ENCODE results near the gene CAMTA1. TPM values are rescaled to one million over a fixed set of nuclear protein-coding genes. Genes with fewer than 3 reads are reported as not detected.

Gene CAMTA1
- total RNA-seq, 1 donor from 2014 or later, result 63.8 TPM

DNA sequence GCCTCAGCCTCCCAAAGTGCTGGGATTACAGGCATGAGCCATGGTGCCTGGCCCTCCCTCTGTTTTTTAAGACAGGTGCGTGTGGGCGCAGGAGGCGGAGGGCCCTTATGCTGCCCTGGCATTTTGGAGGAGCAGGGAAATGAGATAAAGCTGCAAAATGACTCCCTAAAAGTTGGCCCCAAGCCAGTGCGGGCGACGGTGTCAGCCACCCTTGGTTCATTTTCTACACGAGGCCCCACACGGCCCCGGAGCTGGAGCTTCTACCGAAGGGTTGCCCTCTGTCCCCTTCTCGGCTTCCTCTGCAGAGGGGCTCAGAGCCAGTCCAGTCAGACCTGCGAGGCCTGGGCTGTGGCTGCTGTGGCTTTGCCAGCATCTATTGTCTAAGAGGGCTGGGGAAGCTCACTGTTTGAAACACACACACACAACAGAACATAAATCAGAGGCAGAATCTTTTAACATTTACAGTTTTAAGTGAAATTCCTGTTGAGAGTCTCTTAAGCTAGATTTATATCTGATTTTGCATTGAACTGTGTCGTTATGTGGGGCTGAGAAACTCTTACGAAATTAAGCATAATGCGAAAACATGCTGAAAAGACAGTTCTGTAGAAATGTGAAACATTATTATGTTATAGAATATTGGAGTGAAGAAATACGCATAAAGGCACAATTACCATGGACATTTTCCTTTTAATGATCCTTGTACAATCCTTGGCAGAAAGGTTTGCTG lies 255.9 kb downstream of the CAMTA1 start:
- Mint-ChIP-seq H3K4me1 (ENCODE audit: low read depth) (peaks cover 2% of the 10 kb centered on the region), H3K4me3 (ENCODE audit: unreplicated experiment) (no peak overlapping the region), H3K9me3 (ENCODE audit: low read depth) (no peaks in the 10 kb centered on the region), H3K27ac (ENCODE audit: unreplicated experiment) (no peak overlapping the region), H3K36me3 (ENCODE audit: low read depth) (no peaks in the 10 kb centered on the region), H3K27me3 (ENCODE audit: low read depth) (peaks cover 3% of the 10 kb centered on the region)
- DNase-seq (ENCODE audit: low spot score), result no peak
- TF ChIP-seq, protein P1, sequence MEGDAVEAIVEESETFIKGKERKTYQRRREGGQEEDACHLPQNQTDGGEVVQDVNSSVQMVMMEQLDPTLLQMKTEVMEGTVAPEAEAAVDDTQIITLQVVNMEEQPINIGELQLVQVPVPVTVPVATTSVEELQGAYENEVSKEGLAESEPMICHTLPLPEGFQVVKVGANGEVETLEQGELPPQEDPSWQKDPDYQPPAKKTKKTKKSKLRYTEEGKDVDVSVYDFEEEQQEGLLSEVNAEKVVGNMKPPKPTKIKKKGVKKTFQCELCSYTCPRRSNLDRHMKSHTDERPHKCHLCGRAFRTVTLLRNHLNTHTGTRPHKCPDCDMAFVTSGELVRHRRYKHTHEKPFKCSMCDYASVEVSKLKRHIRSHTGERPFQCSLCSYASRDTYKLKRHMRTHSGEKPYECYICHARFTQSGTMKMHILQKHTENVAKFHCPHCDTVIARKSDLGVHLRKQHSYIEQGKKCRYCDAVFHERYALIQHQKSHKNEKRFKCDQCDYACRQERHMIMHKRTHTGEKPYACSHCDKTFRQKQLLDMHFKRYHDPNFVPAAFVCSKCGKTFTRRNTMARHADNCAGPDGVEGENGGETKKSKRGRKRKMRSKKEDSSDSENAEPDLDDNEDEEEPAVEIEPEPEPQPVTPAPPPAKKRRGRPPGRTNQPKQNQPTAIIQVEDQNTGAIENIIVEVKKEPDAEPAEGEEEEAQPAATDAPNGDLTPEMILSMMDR (IDR thresholded peaks at IDR 0.05), result no peak

DNA sequence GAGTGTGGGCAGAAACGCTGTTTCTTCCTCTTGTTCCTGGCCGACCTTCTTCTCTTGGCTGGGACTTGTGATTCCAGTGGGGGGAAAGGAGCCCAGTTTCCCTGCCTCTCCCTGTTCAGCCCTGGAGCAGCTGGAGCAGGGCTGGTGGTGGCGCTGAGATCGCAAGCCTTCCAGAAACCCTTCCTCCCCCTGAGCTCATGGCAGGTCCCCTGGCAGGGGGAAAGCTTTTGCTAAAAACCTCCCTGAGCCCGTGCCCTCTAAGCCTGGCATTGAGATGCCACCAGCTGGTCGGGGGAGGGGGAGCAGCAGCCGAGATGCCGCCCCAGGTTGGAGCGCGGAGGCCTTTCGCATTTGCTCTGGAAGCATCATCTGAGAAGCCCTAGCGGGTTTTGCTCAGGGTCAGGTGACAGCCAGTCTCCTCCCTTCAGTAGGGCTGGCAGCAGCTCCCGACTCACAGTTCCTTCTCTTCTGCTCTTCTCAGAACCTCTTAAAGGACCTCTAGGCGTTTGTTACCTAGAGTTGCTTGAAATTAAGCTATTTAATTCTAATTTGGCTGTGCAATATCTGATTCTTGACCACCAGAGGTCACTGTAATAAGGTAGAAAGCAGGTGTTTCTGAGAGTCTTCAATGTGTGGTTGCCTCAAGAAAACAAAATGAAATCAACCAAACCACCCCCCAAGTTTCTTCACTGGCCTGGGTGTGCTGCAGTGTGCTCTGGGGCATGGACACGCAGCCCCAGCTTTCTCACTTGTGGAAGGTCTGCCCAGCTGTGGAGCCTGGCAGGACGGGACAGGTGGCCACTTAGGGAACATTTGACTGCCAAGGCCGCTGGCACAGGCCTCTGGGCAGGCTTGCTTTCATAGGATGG lies 257.3 kb downstream of the CAMTA1 start:
- DNase-seq (ENCODE audit: low spot score), result no peak
- Mint-ChIP-seq H3K27me3 (ENCODE audit: low read depth) (peaks cover 3% of the 10 kb centered on the region), H3K4me3 (ENCODE audit: unreplicated experiment) (no peak overlapping the region), H3K4me1 (ENCODE audit: low read depth) (peaks cover 11% of the 10 kb centered on the region), H3K9me3 (ENCODE audit: low read depth) (no peaks in the 10 kb centered on the region), H3K36me3 (ENCODE audit: low read depth) (no peaks in the 10 kb centered on the region), H3K27ac (ENCODE audit: unreplicated experiment) (no peak overlapping the region)
- TF ChIP-seq, protein P1 (IDR thresholded peaks at IDR 0.05), result peak; percentile 88

DNA sequence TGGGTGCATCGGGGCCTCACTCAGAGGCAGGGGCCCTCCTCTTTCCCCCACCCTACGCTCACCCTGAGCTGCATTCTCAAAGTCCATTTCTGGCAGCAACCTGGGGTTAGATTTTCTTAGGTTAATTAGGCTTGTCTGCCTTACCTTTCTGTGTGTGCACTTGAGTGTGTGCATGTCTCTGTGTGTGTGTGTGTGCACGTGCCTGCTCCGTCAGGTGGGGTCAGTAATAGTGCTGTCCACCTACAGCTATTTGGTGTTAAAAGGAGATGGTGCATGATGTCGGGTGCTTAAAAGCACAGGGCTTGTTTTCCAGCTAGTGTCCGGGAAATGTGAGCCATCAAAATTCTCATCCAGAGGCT lies 257.9 kb downstream of the CAMTA1 start:
- no peak for DNase-seq (ENCODE audit: low spot score)
- Mint-ChIP-seq H3K4me3 (ENCODE audit: unreplicated experiment) (no peak overlapping the region), H3K36me3 (ENCODE audit: low read depth) (no peaks in the 10 kb centered on the region), H3K27me3 (ENCODE audit: low read depth) (peaks cover 3% of the 10 kb centered on the region), H3K4me1 (ENCODE audit: low read depth) (peaks cover 11% of the 10 kb centered on the region), H3K9me3 (ENCODE audit: low read depth) (no peaks in the 10 kb centered on the region), H3K27ac (ENCODE audit: unreplicated experiment) (no peak overlapping the region)
- TF ChIP-seq, protein P1 (IDR thresholded peaks at IDR 0.05), result no peak

DNA sequence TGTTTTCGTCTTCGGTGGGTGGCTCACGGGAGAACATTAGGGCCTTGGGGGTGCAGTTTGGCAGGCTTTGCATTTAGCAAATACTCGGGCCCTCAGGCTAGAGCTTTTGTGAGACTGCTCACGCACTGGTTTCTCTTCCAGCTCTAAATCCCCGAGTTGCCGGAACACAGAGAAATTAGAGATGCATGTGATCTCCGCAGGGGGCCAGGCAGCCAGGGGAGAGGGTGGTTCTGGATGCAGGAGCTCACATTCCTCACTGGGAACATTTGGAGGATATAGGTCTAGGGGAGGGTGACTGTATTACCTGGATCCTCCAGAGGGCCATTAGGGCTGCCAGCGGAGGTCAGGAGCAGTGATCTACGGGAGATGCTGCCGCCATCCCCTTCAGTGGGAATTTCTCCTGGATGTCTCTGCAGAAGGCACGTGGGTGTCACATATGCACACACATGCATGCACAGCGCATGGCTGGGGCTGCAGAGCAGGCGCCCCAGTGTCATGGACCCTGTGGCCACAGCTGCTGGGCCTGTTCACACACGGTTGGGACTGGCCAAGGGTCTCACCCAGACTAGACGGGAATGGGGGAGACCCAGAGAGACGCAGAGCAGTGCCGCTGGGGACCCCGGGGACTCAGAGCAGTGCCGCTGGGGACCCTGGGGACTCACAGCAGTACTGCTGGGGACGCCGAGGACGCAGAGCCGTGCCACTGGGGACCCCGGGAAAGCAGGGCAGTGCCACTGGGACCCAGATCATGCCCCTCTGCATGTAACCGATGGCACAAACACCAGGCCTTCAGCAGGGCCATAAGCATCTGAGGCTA lies 258.7 kb downstream of the CAMTA1 start:
- no peak overlapping the region for H3K27ac Mint-ChIP-seq (ENCODE audit: unreplicated experiment)
- no peaks in the 10 kb centered on the region for H3K36me3 Mint-ChIP-seq (ENCODE audit: low read depth)
- TF ChIP-seq, protein P1 (IDR thresholded peaks at IDR 0.05), result no peak
- DNase-seq (ENCODE audit: low spot score), result no peak
- peaks cover 11% of the 10 kb centered on the region for H3K4me1 Mint-ChIP-seq (ENCODE audit: low read depth)
- no peaks in the 10 kb centered on the region for H3K9me3 Mint-ChIP-seq (ENCODE audit: low read depth)
- peaks cover 3% of the 10 kb centered on the region for H3K27me3 Mint-ChIP-seq (ENCODE audit: low read depth)
- H3K4me3 Mint-ChIP-seq (ENCODE audit: unreplicated experiment), result no peak overlapping the region

GRCh38 chr1:7045897-7046296 lies 260.6 kb downstream of the CAMTA1 start:
- Mint-ChIP-seq H3K4me3 (ENCODE audit: unreplicated experiment) (no peak overlapping the region), H3K27me3 (ENCODE audit: low read depth) (peaks cover 7% of the 10 kb centered on the region), H3K4me1 (ENCODE audit: low read depth) (peaks cover 11% of the 10 kb centered on the region), H3K9me3 (ENCODE audit: low read depth) (no peaks in the 10 kb centered on the region), H3K27ac (ENCODE audit: unreplicated experiment) (no peak overlapping the region), H3K36me3 (ENCODE audit: low read depth) (no peaks in the 10 kb centered on the region)
- no peak for DNase-seq (ENCODE audit: low spot score)
- TF ChIP-seq, protein P1 (IDR thresholded peaks at IDR 0.05), result no peak
